Parathyroid adenoma (tissue), 2 donors: Measurements from ENCODE around the gene NRXN3.

Source experiments
- H2AFZ ChIP-seq: fragments of 300-600 bp; sonication (generic); one replicate; pipeline ENCODE4 v1.7.0; 2017; ENCODE audit warnings: antibody characterized with exemption, mild to moderate bottlenecking
- H3K27ac ChIP-seq: fragments of 300-600 bp; sonication (generic); one replicate; pipeline ENCODE4 v1.7.0; 2017
- H3K27me3 ChIP-seq: fragments of 300-600 bp; sonication (generic); one replicate; pipeline ENCODE4 v1.7.0; 2017; ENCODE audit warnings: low read length; ENCODE audit not compliant: control insufficient read depth, insufficient read depth
- H3K36me3 ChIP-seq: fragments of 300-600 bp; sonication (generic); one replicate; pipeline ENCODE4 v1.7.0; 2017; ENCODE audit warnings: low read length; ENCODE audit not compliant: control insufficient read depth, insufficient read depth
- H3K4me1 ChIP-seq: fragments of 300-600 bp; sonication (generic); one replicate; pipeline ENCODE4 v1.7.0; 2017; ENCODE audit warnings: control low read depth
- H3K4me2 ChIP-seq: fragments of 300-600 bp; sonication (generic); one replicate; pipeline ENCODE4 v1.7.0; 2017; ENCODE audit warnings: low read length
- H3K4me3 ChIP-seq: fragments of 300-600 bp; sonication (generic); one replicate; pipeline ENCODE4 v1.7.0; 2017; ENCODE audit warnings: low read depth, low read length
- H3K79me2 ChIP-seq: fragments of 300-600 bp; sonication (generic); one replicate; pipeline ENCODE4 v1.7.0; 2017; ENCODE audit warnings: control low read depth
- H3K9ac ChIP-seq: fragments of 300-600 bp; sonication (generic); one replicate; pipeline ENCODE4 v1.7.0; 2017; ENCODE audit warnings: mild to moderate bottlenecking
- H3K9me3 ChIP-seq: fragments of 300-600 bp; sonication (generic); one replicate; pipeline ENCODE4 v1.7.0; 2017; ENCODE audit warnings: low read length; ENCODE audit not compliant: control insufficient read depth
- TF ChIP-seq, protein P1 (sequence below): fragments of 300-600 bp; sonication (generic); IDR thresholded peaks from one replicate; pipeline ENCODE4 v1.7.0; 2017; ENCODE audit warnings: antibody characterized with exemption, mild to moderate bottlenecking
- donor health status: primary hyperparathyroidism.

The NRXN3 gene

DNA sequence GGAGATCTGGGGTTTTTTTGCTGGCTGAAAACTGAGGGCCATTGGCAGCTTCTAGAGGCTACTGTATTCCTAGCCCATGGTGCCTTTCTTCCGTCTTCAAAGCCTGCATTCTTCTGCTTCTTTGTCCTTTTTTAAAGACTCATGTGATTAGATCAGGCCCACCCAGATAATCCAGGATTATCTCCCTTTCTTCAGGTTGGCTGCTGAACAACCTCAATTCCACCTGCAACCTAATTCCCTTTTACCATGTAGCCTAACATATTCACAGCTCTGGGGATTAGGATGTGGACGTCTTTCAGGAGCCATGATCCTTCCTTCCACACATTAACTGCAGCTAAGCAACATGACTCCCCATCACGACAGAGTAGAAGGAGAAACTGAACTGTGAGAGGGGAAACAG lies 1055.6 kb downstream of the NRXN3 start:
- no peak overlapping the region for H2AFZ ChIP-seq
- H3K4me3 ChIP-seq = no peak overlapping the region
- no peak overlapping the region for H3K9ac ChIP-seq
- no peaks in the 10 kb centered on the region for H3K4me1 ChIP-seq
- no peak overlapping the region for H3K4me2 ChIP-seq
- H3K36me3 ChIP-seq = no peaks in the 10 kb centered on the region
- no peaks in the 10 kb centered on the region for H3K27me3 ChIP-seq
- no peaks in the 10 kb centered on the region for H3K79me2 ChIP-seq
- TF ChIP-seq, protein P1, sequence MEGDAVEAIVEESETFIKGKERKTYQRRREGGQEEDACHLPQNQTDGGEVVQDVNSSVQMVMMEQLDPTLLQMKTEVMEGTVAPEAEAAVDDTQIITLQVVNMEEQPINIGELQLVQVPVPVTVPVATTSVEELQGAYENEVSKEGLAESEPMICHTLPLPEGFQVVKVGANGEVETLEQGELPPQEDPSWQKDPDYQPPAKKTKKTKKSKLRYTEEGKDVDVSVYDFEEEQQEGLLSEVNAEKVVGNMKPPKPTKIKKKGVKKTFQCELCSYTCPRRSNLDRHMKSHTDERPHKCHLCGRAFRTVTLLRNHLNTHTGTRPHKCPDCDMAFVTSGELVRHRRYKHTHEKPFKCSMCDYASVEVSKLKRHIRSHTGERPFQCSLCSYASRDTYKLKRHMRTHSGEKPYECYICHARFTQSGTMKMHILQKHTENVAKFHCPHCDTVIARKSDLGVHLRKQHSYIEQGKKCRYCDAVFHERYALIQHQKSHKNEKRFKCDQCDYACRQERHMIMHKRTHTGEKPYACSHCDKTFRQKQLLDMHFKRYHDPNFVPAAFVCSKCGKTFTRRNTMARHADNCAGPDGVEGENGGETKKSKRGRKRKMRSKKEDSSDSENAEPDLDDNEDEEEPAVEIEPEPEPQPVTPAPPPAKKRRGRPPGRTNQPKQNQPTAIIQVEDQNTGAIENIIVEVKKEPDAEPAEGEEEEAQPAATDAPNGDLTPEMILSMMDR = no peak
- no peaks in the 10 kb centered on the region for H3K9me3 ChIP-seq
- H3K27ac ChIP-seq = no peak overlapping the region

DNA sequence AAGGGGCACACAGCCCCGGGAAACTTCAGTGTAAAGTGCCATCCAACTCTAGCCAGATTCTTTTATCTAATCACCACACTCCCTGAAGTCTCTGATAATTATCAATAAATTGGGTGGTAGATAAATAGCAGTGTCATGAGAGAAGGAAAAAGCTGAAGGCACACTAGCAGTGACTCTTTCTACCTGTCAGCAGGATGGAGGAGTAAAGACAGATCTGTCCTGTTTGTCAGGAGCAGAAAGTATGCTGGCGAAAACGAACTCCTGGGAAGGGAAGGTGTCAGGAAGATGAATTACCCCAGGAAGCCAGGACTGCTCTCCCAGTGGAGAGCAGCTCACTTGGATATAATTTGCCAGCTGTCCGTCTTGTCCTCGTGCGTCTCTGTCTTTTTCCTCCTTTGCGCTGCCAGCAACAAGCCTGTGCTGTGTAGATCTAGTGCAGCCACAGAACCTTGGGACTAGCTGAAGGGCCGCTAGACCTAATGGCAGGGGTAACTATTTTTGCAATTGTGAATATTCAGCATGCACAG lies 1059.3 kb downstream of the NRXN3 start:
- no peaks in the 10 kb centered on the region for H3K4me1 ChIP-seq
- TF ChIP-seq, protein P1 = no peak
- H3K9me3 ChIP-seq = no peaks in the 10 kb centered on the region
- no peak overlapping the region for H3K9ac ChIP-seq
- no peaks in the 10 kb centered on the region for H3K79me2 ChIP-seq
- H3K36me3 ChIP-seq = no peaks in the 10 kb centered on the region
- no peak overlapping the region for H2AFZ ChIP-seq
- H3K4me2 ChIP-seq = no peak overlapping the region
- H3K27ac ChIP-seq = no peak overlapping the region
- no peaks in the 10 kb centered on the region for H3K27me3 ChIP-seq
- H3K4me3 ChIP-seq = no peak overlapping the region

DNA sequence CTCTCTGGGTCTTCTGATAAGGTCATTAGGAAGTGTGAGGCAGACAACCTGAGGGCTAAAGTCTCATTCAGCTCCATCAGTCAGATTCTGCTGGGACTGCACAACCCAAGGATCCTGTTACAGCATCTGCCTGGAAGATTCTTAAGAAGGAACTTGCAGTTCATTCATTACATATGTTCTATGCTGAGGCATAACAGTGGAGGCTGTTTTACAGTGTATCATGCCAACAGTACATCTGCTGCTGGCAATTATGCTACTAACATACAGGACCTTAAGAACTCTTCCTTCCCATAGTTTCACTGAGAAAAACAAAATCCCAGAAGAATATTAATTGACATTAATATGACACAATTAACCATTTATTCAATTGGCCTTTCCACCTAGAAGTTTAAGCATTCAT lies 1072.5 kb downstream of the NRXN3 start:
- Histone ChIP-seq H3K9me3 (no peaks in the 10 kb centered on the region), H3K9ac (no peak overlapping the region), H3K4me2 (no peak overlapping the region), H3K27ac (no peak overlapping the region), H3K36me3 (no peaks in the 10 kb centered on the region), H3K79me2 (no peaks in the 10 kb centered on the region), H2AFZ (no peak overlapping the region), H3K4me3 (no peak overlapping the region), H3K27me3 (no peaks in the 10 kb centered on the region), H3K4me1 (no peaks in the 10 kb centered on the region)
- TF ChIP-seq, protein P1 = no peak

DNA sequence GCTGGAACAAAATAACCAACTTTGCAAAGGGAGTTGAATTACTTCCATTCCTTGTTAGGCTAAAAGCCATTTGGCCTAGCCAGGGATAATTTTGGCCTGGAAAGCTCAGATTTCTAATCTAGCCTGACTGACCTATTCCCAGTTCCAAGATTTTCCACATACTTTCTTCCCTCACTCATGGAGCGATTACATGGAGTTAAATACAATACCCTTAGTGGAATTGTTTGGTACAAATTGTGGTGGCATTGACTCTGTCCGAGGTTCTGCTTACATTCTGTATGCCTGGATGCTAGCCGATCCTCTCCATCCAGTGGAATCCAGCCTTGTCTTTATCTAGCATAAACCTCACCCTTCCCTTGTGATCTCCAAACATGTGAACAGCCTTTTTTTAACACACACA lies 1076.0 kb downstream of the NRXN3 start:
- no peak overlapping the region for H3K27ac ChIP-seq
- H3K4me1 ChIP-seq = no peaks in the 10 kb centered on the region
- H3K27me3 ChIP-seq = no peaks in the 10 kb centered on the region
- TF ChIP-seq, protein P1 = no peak
- no peaks in the 10 kb centered on the region for H3K79me2 ChIP-seq
- no peaks in the 10 kb centered on the region for H3K36me3 ChIP-seq
- no peak overlapping the region for H3K9ac ChIP-seq
- no peaks in the 10 kb centered on the region for H3K9me3 ChIP-seq
- no peak overlapping the region for H3K4me3 ChIP-seq
- peak overlapping the region; percentile 56 for H2AFZ ChIP-seq
- H3K4me2 ChIP-seq = no peak overlapping the region

DNA sequence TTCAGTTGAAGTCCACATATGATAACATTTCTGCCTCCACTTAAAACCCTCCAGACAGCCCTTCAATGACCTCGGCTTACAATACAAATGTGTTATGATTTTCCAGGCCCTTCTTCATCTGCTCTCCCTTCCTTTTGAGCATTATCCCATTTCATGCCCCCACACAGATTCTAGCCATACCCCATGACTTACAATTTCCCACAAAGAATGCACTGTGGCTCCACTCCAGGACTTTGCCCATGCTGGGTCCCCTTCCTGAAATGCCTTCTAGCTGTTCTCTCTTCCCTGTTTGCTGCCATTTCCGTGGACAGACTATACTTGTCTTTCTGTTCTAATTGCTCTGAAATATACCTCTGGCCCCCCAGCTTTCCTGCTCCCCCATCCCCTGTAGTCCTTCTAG lies 1078.0 kb downstream of the NRXN3 start:
- Histone ChIP-seq H3K27ac (no peak overlapping the region), H3K27me3 (no peaks in the 10 kb centered on the region), H3K36me3 (no peaks in the 10 kb centered on the region), H3K9me3 (no peaks in the 10 kb centered on the region), H3K9ac (no peak overlapping the region), H3K4me1 (no peaks in the 10 kb centered on the region), H3K4me3 (no peak overlapping the region), H3K79me2 (no peaks in the 10 kb centered on the region), H3K4me2 (no peak overlapping the region), H2AFZ (peak overlapping the region; percentile 52)
- TF ChIP-seq, protein P1 = no peak
